ENCODE results near the gene OBSCN. TPM values are rescaled to one million over a fixed set of nuclear protein-coding genes. Genes with fewer than 3 reads are reported as not detected.

The OBSCN gene
- total and polyA plus RNA-seq, 7 donors = 0.92 to 21.0 (median 13.1) TPM

- peak; percentile 50 for DNase-seq
- peaks cover 0 to 7% (median 0%) of the 10 kb centered on the region in 4 donors for H3K36me3 ChIP-seq
- no peaks in the 10 kb centered on the region for H3K27me3 ChIP-seq
- H3K27ac ChIP-seq = no peak overlapping the region
- no peaks in the 10 kb centered on the region for H3K4me1 ChIP-seq
- no peak overlapping the region for H3K4me3 ChIP-seq
- intact Hi-C loops (cut with DNase I) = no loop called here
- no peaks in the 10 kb centered on the region for H3K9me3 ChIP-seq
- 90 to 94% methylated on average over 18 of the region's 18 CpGs for WGBS, 2 donors
- TF ChIP-seq POLR2AphosphoS5 (IDR thresholded peaks at IDR 0.05) = no peak
- no peak for TF ChIP-seq EP300 (IDR thresholded peaks at IDR 0.05)
- TF ChIP-seq, protein P1, sequence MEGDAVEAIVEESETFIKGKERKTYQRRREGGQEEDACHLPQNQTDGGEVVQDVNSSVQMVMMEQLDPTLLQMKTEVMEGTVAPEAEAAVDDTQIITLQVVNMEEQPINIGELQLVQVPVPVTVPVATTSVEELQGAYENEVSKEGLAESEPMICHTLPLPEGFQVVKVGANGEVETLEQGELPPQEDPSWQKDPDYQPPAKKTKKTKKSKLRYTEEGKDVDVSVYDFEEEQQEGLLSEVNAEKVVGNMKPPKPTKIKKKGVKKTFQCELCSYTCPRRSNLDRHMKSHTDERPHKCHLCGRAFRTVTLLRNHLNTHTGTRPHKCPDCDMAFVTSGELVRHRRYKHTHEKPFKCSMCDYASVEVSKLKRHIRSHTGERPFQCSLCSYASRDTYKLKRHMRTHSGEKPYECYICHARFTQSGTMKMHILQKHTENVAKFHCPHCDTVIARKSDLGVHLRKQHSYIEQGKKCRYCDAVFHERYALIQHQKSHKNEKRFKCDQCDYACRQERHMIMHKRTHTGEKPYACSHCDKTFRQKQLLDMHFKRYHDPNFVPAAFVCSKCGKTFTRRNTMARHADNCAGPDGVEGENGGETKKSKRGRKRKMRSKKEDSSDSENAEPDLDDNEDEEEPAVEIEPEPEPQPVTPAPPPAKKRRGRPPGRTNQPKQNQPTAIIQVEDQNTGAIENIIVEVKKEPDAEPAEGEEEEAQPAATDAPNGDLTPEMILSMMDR (IDR thresholded peaks at IDR 0.05) = no peak
- no peak for TF ChIP-seq POLR2A (IDR thresholded peaks at IDR 0.05)
These were observed 127.1 kb downstream of the OBSCN start for GRCh38 chr1:228334954-228335353.

DNA sequence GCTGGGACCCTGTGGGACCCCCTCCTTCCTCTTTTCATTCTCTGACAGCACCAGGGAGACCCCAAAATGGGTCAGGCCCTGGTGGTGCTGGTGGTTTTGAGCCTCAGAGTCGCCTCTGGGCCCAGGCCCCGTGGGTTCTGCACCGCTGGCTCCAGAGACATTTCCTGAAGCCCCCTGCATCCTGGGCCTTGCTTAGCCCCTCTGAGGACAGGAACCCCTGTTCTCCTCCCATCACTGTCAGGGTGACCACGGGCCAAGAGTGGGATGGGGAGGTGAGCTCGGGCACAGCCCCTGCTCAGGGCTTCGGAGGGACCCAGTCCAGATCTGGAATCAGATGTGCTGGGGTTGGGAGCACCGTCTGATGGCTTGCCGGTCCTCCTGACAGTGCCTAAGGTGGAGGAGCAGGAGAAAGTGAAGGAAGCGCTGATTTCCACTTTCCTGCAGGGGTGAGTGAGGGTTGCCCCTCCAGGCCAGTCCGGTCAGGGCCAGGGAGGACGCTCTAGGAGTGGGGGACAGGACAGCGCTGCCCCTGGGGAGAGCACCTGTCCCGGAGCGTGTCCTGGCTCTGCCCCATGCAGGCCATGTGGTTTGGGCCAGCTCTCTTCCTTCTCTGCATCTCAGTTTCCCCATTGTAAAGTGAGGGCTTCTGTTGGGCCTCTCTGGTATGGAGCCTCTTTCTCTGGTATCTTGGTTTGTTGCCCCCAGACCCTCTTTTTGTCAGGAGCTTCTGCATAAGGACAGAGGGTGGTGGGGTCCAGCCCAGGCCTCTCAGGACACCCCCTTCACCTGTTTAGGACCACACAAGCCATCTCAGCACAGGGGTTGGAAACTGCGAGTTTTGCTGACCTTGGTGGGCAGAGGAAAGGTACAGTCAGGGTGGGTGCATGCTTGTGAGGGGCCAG is 127.8 kb downstream of the OBSCN start:
- Histone ChIP-seq H3K27me3 (no peaks in the 10 kb centered on the region), H3K4me1 (no peaks in the 10 kb centered on the region), H3K4me3 (no peak overlapping the region), H3K9me3 (no peaks in the 10 kb centered on the region), H3K27ac (no peak overlapping the region), H3K36me3 (peaks cover 0 to 7% (median 0%) of the 10 kb centered on the region in 4 donors)
- peak; percentile 48 for DNase-seq
- WGBS, 2 donors = 84 to 93% methylated on average over 15 of the region's 15 CpGs
- intact Hi-C loops (cut with DNase I) = no loop called here
- TF ChIP-seq POLR2A (IDR thresholded peaks at IDR 0.05) = no peak
- no peak for TF ChIP-seq EP300 (IDR thresholded peaks at IDR 0.05)
- TF ChIP-seq, protein P1 (IDR thresholded peaks at IDR 0.05) = no peak
- no peak for TF ChIP-seq POLR2AphosphoS5 (IDR thresholded peaks at IDR 0.05)

- intact Hi-C loops (cut with DNase I) = no loop called here
- Histone ChIP-seq H3K36me3 (peaks cover 0 to 7% (median 0%) of the 10 kb centered on the region in 4 donors), H3K9me3 (no peaks in the 10 kb centered on the region), H3K27ac (no peak overlapping the region), H3K4me3 (no peak overlapping the region), H3K4me1 (no peaks in the 10 kb centered on the region), H3K27me3 (no peaks in the 10 kb centered on the region)
- DNase-seq = peak; percentile 62
- TF ChIP-seq POLR2AphosphoS5 (IDR thresholded peaks at IDR 0.05) = no peak
- no peak for TF ChIP-seq EP300 (IDR thresholded peaks at IDR 0.05)
- TF ChIP-seq, protein P1 (IDR thresholded peaks at IDR 0.05) = no peak
- no peak for TF ChIP-seq POLR2A (IDR thresholded peaks at IDR 0.05)
- 87 to 91% methylated on average over 18 of the region's 18 CpGs for WGBS, 2 donors
These were observed 128.6 kb downstream of the OBSCN start for GRCh38 chr1:228336308-228337030.

DNA sequence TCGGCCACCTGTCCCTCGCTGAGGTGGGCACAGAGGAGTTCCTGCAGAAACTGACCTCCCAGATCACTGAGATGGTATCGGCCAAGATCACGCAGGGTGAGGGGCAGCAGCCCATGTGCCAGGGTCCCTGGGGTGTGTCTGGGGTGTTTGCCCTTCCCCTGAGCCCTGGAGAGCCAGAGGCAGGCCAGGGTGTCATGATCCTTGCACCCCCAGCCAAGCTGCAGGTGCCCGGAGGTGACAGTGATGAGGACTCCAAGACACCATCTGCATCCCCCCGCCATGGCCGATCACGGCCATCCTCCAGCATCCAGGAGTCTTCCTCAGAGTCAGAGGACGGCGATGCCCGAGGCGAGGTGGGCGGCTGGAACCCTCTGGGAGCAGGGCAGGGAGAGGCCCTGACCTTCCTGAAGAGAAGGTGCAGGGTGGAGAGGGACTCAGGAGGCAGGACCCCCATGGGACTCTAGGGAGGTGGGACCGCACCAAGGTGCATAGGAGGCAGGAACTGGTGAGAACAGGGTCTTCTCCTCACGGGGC is 129.3 kb downstream of the OBSCN start:
- Histone ChIP-seq H3K4me3 (no peak overlapping the region), H3K27me3 (no peaks in the 10 kb centered on the region), H3K27ac (no peak overlapping the region), H3K4me1 (no peaks in the 10 kb centered on the region), H3K9me3 (no peaks in the 10 kb centered on the region), H3K36me3 (peaks cover 0 to 7% (median 0%) of the 10 kb centered on the region in 4 donors)
- TF ChIP-seq POLR2AphosphoS5 (IDR thresholded peaks at IDR 0.05) (no peak), EP300 (IDR thresholded peaks at IDR 0.05) (no peak), POLR2A (IDR thresholded peaks at IDR 0.05) (no peak)
- TF ChIP-seq, protein P1 (IDR thresholded peaks at IDR 0.05) = no peak
- 93 to 96% methylated on average over 15 of the region's 15 CpGs for WGBS, 2 donors
- DNase-seq = peak; percentile 60
- intact Hi-C loops (cut with DNase I) = no loop called here

Data from sigmoid colon (tissue), 7 donors.